NCI-H748 (cell line): ENCODE measurements around the gene SAMM50.

ENCODE experiments used
- DNase-seq: peaks from one replicate; lab custom pipeline; 2025; ENCODE audit not compliant: unreplicated experiment; lab: John Stamatoyannopoulos, UW

The SAMM50 gene

DNA sequence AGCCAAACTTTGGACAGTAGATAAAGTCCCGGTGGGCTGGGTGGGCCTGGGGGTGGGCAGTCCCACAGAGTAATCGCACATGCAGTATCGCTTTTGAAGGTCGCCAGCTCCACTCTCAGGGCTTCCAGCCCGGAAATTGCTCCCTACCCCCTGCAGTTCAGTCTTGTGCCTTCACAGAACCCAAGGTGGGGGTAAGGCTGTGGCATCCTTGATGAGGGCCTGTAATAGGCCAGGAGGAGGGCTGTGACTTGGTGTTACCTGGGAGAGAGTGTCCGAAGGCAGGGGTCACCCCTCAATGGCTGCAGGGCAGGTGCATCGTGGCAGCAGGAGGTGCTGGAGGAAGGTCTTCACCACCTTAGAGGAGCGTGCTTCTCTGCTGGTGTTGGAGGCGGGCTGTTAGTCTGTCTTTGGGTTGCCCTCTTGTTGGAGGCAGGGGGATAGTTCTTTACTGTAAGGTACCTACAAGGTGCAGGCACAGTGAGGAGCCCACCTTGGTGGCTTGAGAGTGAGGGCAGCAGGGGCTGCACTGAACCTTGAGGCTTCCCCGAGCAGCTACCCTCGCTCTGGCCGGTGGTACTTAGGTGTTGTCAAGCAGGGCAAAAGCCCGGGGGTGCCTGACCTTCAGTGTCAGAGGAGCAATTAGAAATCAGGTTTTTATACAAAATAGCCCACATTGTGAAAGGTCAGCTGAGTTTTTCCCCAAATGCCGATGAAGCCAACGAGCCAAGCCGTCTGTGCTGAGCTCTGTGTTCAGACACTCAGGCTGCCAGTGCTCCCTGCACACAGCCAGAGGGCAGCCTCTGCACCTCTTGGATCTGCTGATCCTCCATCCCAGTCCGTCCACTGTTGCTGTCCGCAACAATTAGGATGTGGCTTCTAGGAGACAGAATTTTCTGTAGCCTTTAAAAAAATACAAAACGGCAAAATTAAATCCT, 21.9 kb downstream of the SAMM50 start:
- DNase-seq, result no peak

DNA sequence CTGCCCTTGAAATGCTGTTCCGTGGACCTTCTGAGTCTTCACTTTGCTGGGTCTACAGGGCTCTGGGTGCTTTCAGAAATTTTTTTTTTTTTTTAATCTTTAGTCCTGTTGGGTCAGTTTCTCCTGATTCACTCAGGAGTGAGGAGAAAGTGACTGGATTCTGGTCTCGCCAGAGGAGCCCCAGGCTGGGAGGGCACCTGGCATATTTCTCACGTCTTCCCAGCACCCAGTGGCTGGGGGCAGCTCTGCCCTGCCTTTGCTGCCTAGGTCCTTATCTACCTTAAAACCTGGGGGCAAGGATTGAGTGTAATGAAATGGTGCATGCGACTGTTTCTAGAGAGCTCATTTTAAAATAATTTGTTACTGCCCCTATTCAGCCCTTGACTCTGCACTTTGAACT, 23.3 kb downstream of the SAMM50 start:
- DNase-seq, result no peak

DNA sequence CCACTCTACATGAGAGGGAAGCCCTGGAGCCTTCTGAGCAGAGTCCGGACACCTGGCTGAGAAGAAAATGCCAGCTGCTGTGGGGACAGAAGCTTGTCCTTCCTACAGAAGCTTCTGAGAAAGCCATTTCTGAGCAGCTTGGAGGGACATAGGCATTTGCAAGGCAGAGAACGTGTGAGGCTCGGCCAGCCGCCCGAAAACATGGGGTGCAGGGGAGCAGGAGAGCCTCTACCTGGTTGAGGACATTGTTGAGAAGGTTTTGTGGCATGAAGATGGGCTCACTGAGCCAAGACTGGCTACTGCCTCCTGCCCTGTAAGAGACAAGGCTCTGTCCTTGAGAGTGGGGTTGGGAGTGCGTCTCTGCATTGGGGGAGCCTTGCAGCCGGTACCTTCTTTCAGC, 25.3 kb downstream of the SAMM50 start:
- no peak for DNase-seq

DNA sequence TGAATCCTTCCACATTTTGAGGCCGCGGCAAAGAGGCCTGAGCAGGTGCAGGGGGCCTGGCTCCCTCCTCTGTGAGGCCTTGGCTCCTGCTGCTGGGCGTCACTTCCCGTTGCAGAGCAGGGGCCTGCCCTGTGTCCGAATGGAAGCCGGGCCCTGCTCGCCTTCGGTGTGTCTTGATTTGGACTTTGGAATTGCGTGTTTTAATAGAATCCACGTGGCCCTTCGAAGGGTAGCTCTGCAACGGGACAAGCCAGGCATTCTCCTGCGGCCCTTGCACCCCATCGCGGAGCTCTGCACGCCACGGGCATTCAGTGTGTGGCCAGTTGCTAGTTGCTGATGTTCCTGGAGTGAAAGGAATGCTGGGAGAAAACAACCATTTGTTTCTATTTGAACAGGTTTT, 25.8 kb downstream of the SAMM50 start:
- DNase-seq, result no peak

DNA sequence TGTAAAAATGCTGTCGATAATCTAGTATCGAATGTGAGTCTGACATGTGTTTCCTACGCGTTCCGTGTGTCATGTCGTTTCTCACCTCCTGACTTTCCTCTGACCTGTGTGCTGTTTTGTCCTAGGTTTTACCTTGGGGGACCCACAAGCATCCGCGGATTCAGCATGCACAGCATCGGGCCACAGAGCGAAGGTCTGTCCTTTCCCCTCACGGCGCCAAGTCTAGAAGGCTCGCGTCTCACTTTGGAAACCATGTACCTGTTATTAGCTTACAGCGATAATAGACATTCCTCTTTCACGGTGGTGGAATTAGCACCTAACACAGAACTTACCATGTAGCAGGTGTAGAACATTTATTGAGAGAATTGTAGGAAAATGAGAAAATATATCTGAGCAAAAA, 28.6 kb downstream of the SAMM50 start:
- no peak for DNase-seq

DNA sequence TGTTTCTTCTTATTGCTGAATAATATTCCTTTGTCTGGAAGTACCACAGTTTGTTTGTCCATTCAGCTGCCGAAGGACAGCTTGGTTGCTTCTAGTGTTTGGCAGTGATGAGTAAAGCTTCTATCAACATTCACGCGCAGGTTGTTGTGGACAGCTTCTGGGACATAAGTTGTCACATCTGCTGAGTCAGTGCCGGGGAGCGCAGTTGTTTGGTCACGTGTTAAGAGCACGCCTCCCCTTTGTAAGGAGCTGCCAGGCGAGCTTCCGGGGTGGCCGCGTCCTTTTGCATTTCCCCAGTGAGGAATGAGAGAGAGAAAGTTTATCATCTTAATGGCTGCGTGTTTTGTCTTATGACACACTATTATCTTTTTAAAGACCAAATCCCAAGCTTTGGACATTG, 30.3 kb downstream of the SAMM50 start:
- no peak for DNase-seq

DNA sequence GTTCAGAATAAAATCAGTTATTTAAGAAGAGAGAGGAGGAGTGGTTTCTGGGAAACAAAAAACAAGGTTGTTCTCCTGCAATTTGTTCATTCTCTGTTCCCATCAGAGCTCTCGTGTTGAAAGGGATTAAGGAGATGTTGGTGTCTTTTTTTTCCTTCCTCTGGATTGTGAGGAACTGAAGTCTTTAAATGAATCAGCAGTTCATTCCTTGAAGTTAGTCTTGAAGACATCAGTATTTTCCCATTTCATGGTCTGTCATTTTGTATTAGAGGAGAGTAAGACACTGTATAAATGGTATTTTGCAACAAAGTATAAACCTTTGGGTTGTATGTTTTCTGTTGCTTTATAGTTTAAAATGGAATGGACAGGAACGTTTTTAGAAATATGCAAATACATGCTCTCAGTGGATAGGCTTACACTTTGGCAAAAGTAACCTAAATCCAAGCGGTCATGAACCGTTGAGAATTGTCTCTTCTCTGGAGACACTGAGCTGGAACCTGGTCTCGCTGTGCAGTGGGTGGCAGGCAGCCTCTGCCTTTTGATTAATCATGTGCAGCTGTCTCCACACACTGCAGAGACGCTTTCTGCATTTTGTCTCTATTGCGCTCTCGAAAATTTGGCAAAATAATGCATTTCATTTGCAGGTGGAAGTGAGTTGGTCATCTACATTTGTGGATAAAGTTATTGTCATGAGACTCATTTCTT, 33.0 kb downstream of the SAMM50 start:
- DNase-seq, result no peak

DNA sequence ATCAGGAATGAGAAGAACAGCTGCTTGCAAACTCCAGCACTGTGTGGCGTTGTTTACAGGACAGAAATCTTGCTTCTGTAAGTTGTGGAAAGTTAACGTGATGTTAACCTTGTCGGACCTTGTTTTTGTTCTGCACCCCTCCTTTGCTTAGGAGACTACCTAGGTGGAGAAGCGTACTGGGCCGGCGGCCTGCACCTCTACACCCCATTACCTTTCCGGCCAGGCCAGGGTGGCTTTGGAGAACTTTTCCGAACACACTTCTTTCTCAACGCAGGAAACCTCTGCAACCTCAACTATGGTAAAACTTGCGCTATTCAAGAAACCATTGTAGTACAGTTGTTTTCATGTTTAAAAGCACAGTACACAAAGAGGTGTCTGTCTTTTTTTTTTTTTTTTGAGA, 33.7 kb downstream of the SAMM50 start:
- DNase-seq, result no peak

DNA sequence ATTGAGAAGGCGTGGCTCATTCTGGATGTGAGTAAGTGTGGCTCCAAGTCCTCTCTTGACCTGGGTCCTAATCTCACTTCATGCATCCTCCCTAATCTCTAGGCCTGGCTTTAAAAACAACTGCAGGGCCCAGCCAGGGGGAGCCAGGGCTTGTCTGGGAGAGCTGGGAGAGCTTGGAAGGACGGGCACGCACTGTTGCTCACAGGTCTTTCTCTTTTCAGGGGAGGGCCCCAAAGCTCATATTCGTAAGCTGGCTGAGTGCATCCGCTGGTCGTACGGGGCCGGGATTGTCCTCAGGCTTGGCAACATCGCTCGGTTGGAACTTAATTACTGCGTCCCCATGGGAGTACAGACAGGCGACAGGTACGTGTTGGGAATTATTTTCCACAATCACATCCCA, 34.8 kb downstream of the SAMM50 start:
- peak; percentile 27 for DNase-seq

DNA sequence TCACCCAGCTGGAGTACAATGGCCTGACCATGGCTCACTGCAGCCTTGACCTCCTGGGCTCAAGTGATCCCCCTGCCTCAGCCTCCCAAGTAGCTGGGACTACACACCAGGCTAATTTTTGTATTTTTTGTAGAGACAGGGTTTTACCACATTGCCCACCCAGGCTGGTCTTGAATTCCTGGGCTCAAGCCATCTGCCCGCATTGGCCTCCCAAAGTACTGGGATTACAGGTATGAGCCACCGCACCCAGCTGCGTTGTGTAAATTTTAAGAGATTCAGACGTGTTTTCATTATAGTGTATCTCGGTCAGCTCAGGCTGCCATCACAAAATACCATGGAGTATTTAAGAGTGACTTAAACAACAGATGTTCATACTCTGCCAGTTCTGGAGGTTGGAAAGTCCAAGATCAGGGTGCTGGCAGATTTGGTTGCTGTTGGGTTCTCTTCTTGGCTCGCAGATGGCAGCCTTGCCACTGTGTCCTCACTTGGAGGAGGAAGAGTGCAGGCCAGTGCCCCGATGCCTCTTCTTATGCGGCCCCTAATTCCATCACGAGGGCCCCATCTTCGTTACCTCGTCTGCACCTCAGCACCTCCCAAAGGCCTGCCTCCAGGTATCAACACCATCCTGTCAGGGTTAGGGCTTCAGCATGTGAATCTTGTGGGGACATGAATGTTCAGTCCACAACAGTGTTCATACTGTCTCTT, 36.2 kb downstream of the SAMM50 start:
- no peak for DNase-seq

DNA sequence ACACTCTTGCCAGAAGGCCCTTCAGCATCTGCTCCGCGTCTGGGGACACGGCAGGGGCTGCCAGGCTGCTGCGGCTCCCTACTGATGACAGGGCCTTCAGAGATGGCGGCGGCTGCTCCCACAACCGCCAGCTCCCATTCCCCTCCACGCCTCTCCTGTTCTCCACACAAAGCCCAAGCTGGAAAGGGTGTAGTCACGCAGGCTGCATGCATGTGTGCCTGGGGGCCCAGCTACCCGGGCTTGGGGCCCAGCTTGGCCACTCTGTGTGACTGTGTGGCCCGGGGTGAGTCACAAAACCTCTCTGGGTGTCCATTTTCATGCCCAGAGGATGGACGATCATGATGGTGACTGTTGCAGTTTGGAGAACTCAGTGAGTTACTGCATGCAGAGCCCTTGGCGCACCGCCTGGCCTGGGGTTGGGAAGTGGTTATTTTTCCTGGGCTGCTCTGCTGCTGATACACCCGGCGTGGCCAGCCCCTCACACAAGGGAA, 37.1 kb downstream of the SAMM50 start:
- peak; percentile 11 for DNase-seq

DNA sequence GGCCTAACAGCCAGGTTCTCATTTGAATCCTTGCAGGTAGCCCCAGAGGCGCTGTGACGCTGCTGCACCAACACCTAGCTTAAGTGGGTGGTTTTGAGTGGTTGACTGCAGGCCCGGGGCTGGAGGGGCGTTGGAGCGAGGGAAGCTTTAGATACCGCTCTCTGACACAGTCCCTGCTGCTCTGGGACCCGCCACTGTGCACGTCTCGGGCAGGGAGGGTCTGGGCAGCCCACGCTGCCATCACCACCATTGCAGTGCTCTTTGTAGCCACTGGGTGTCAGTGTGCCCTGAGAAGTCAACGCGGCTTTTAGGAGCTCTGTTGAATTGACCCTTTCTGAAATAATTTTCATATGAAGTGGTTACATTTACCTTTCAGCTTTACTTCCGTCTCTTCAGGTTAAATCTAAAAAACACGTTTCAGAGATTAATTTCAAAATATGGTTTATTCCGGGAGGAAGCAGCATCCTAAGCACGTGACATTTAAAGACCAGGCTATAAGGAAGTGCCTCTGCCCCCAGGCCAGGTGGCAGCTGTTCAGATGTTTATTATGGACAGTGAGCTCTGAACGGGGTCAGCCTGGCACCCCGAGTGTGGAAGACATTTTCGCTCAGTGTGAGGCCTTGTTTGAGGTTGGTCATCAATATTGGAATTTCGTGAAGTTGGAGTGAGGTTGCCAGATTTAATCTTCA, 38.0 kb downstream of the SAMM50 start:
- DNase-seq, result peak; percentile 70

DNA sequence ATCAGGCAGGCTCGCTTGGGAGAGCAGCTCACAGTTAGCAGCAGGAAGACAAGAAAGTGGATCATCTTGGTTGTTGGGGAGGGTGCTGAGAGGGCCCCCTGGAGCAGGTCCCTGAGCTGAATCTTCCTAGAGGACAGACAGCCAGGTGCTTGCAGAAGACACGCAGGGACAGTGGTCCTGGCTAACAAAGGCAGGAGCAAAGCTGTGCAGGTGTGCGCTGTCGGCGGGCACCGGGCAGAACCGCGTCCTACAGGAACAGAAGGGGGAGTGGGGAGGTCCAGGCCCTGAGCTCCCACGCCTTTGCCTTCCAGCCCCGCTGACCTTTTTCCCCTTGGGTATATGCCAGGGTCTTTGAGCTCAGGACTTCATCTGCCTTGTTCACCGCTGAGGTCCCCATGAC, 38.8 kb downstream of the SAMM50 start:
- DNase-seq, result no peak

DNA sequence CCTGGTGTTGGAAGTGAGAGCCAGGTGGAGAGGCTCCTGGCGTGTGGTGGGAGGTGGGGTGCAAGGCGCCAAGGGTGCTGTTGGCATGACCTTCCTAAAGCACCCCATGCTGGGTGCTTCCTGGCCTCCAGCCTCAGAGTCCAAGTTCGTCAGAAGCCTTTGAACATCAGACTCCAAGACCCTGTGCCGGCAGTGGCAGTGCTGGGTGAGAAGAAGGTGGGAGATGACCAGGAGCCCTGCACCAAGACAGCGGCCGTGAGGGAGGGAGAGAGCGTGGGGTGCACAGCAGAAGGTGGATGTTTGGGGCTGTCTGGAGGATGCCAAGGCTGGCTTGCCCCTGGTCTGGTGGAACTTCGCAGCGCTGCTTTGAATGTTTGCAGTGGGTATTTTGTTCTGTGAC, 39.2 kb downstream of the SAMM50 start:
- no peak for DNase-seq

DNA sequence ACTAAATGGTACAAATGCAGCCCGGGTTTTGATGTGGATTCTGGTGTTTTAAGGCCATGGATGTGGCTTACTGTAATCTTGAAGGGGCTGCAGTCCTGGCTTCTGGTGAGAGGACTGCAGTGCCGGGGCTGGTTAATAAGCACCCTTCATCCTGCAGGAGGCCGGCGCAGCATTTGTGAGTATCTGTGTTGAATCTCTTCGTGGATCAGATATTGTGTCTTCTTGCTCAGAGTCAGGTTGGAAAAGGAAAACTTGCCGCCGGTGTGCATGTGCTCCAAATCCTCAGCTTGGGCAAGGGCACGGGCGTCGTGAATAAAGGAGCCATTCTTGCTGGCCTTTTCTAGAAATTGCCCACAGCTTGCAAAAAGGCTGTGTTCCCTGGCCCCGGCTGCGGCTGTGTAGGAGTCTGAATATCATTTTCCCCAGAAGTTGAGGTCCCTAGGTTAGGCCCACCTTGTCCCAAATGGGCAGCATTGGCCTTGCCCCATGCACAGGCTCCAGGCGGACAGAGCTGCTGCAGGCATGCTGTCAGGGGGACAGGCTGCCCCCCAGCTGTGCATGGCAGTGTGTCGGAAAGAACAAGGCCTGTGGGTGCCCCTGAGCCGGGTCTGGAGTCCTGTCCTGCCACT, 39.9 kb downstream of the SAMM50 start:
- no peak for DNase-seq

DNA sequence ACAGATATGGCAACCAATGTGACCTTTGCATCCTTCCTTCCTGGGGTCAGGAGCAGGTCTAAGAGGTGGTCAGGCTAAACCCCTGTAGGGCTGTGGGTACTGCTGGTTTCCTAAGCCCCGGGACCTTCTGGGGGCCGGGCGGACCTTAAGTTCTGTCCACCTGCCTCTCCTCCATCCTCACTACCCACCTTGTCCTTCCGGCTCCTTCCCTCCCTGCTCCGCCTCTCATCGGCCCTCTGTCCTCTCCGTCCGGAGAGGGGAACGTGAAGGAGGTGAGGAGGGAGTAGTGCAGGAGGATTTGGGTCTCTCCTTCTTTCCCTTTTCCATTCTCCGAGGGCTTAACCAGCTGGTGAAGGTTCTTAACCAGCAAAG, 40.5 kb downstream of the SAMM50 start:
- no peak for DNase-seq

DNA sequence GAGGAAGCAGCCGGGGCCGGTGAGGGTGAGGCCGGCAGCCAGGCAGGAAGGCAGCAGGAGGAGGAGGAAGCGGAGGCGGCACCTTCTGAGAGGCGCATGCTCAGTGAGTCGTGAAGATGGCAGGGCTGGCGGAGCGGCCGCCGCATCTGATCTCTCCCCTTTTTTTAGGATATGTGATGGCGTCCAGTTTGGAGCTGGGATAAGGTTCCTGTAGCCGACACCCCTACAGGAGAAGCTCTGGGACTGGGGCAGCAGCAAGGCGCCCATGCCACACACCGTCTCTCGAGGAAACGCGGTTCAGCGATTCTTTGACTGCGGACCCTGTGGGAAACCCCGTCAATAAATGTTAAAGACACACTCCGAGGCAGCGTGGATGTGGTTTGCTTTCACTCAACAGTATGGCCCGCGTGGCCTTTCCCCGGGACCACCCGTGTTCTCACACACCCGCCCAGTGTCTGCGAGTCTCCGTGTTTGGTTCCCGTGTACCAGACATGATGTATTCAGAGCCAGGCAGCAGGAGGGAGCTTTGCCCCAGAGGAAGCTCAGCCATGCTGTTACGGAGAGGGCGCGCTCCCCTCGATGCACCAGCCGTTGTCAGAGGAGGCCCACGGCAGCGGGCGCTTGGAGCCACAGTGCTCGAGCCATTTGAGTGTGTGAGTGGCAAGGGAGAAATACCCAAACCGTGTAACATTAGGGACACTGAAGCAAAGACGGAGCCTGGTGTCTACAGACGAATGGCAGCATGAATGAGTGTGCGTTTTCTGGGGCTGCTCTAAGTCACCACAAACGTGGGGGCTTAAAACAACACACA, 41.1 kb downstream of the SAMM50 start:
- no peak for DNase-seq

DNA sequence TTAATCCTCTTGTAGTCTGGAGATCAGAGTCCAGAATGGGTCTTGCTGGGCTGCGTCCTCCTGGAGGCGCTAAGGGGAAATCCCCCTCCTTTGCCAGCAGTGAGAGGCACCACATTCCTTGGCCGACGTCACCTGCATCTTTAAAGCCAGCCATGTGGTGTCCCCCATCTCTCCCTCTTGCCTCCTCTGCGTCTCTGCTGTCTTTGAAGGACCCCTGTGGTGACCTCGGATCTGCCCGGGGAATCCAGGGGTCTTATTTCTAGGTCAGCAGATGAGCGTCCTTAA, 41.7 kb downstream of the SAMM50 start:
- no peak for DNase-seq

DNA sequence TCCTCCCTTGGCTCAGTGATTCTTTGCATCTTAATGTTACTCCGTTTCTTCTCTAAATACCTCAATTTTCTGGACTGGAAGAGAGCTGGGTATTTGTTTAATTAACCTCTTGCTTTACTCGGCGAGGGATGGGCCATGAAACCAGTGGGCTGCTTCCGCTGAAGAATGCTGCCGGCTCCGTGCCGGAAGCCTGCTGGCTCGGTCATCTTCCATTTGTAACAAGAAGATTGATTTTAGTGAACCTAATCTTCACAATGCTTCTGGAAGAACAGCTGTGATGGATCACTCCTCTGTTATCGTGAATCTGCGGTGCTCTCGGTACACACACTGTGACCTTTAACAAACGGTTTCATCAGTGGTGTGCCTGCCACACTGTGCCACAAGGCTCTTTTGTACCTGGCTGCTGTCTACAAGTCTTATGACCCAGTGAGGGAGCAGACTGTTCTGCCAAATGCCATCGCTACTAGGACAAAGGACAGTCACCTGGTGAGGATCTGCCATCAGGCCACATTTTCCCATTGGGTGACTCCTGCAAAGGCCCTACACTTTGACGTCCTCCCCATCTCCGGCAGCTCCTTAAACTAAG, 43.5 kb downstream of the SAMM50 start:
- no peak for DNase-seq

DNA sequence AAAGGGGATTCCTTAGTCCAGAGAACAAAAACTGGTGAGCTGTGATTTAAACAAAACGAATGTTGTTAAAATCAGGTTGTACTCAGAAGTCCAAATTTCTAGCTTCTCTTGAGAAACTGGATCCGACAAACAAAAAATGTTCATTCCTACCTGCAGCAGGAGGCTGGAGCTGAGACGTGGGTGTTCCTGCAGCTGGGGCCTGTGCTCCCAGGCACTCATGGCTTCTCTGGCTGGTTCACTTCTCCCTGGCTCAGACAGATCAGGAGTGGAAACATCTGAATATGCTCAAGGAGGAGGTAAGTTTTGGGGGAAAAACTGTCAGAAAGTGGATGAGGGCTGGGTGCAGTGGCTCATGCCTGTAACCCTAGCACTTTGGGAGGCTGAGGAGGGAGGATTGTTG, 44.1 kb downstream of the SAMM50 start:
- no peak for DNase-seq
